Breast epithelium (tissue), 3 donors: Measurements from ENCODE around the gene SEMA3G.

Experiments used
- CTCF ChIP-seq, 3 donors: fragments of 450-650 bp; IDR thresholded peaks; one replicate each; pipeline ENCODE4 v1.5.1; 2016 to 2017; ENCODE audit warnings: antibody characterized with exemption in 3 of 3, mild to moderate bottlenecking in 3 of 3, moderate library complexity in 3 of 3
- POLR2AphosphoS5 ChIP-seq, 3 donors: sonication (generic); formaldehyde crosslinking; IDR thresholded peaks; one replicate each; pipeline ENCODE4 v1.6.1; 2017; ENCODE audit warnings: antibody characterized with exemption in 3 of 3

- no peak for TF ChIP-seq CTCF (IDR thresholded peaks at IDR 0.05)
- TF ChIP-seq POLR2AphosphoS5 (IDR thresholded peaks at IDR 0.05) = no peak
Measured at GRCh38 chr3:52436500-52437149, 8.3 kb downstream of the SEMA3G start.
